ENCODE data around the gene IKZF2. TPM values are rescaled to one million over a fixed set of nuclear protein-coding genes. Genes with fewer than 3 reads are reported as not detected.

IKZF2 gene
- total RNA-seq, 1 experiment from 2014 or later = 14.2 TPM

DNA sequence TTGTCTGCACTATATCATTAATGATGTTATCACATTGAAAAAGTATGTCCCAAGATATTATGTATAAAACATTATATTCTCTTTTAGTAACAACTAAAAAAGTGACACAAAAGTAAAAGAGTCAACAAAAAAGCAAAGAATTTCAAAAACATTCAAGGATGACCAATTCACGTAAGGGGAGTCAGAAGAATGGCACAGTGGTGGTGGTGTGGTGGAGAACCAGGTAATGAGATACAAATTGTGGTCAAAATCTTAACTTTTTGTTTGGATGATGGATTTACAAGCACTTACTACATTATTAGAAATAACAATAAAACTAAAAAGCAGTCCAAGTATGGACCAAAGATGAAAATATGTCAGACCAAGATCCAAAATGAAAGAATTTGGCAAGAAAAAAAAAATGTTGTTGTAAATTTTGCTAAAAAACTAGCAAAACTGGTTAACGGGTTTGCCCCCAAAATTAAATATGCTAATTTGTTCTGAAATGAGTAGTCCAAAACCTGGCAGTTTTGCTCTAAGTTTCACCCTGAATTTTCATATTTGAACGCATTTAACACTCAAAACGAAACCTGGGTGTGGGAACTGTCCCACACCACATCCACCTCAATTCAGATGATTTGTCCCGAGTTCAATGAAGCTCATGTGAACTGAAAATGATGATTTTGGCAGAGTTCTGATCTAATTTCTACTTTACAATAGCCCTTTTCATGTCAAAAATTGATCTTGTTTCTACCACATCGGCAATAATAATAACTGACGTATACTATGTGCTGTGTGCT is 135.8 kb downstream of the IKZF2 start:
- H3K27me3 ChIP-seq (replicated peaks; ENCODE audit: control insufficient read depth, insufficient read depth, low read length) = no peaks in the 10 kb centered on the region
- Mint-ChIP-seq H3K4me3 (ENCODE audit: unreplicated experiment) (no peak overlapping the region), H3K4me1 (ENCODE audit: low read depth, unreplicated experiment) (no peaks in the 10 kb centered on the region), H3K27ac (ENCODE audit: unreplicated experiment) (no peak overlapping the region), H3K27me3 (ENCODE audit: insufficient read depth, unreplicated experiment) (no peaks in the 10 kb centered on the region), H3K36me3 (ENCODE audit: insufficient read depth, unreplicated experiment) (no peaks in the 10 kb centered on the region), H3K9me3 (ENCODE audit: unreplicated experiment) (no peaks in the 10 kb centered on the region)
- DNase-seq = no peak
- ChIA-PET POLR2A (no interaction called here), CTCF (no interaction called here)
- no peaks in the 10 kb centered on the region for H3K9me3 ChIP-seq
- H3K4me3 ChIP-seq (ENCODE audit: low read depth, low read length) = no peak overlapping the region
- no peaks in the 10 kb centered on the region for H3K4me1 ChIP-seq
- intact Hi-C loops (cut with micrococcal nuclease; ENCODE audit: unreplicated experiment) = no loop called here
- no peaks in the 10 kb centered on the region for H3K36me3 ChIP-seq (ENCODE audit: control insufficient read depth, insufficient read depth, low read length)
- BruUV-seq (replicated peaks) = no TSS peak
- TF ChIP-seq, protein P1, sequence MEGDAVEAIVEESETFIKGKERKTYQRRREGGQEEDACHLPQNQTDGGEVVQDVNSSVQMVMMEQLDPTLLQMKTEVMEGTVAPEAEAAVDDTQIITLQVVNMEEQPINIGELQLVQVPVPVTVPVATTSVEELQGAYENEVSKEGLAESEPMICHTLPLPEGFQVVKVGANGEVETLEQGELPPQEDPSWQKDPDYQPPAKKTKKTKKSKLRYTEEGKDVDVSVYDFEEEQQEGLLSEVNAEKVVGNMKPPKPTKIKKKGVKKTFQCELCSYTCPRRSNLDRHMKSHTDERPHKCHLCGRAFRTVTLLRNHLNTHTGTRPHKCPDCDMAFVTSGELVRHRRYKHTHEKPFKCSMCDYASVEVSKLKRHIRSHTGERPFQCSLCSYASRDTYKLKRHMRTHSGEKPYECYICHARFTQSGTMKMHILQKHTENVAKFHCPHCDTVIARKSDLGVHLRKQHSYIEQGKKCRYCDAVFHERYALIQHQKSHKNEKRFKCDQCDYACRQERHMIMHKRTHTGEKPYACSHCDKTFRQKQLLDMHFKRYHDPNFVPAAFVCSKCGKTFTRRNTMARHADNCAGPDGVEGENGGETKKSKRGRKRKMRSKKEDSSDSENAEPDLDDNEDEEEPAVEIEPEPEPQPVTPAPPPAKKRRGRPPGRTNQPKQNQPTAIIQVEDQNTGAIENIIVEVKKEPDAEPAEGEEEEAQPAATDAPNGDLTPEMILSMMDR (IDR thresholded peaks at IDR 0.05; ENCODE audit: insufficient read depth in 1 of 2, low read depth in 1 of 2, low read length in 1 of 2, severe bottlenecking in 1 of 2, unreplicated experiment in 1 of 2) = no peak

- Mint-ChIP-seq H3K27ac (ENCODE audit: unreplicated experiment) (no peak overlapping the region), H3K27me3 (ENCODE audit: insufficient read depth, unreplicated experiment) (no peaks in the 10 kb centered on the region), H3K36me3 (ENCODE audit: insufficient read depth, unreplicated experiment) (no peaks in the 10 kb centered on the region), H3K4me1 (ENCODE audit: low read depth, unreplicated experiment) (no peaks in the 10 kb centered on the region), H3K9me3 (ENCODE audit: unreplicated experiment) (no peaks in the 10 kb centered on the region), H3K4me3 (ENCODE audit: unreplicated experiment) (no peak overlapping the region)
- H3K36me3 ChIP-seq (ENCODE audit: control insufficient read depth, insufficient read depth, low read length) = no peaks in the 10 kb centered on the region
- intact Hi-C loops (cut with micrococcal nuclease; ENCODE audit: unreplicated experiment) = no loop called here
- no TSS peak for BruUV-seq (replicated peaks)
- H3K9me3 ChIP-seq = no peaks in the 10 kb centered on the region
- no peaks in the 10 kb centered on the region for H3K27me3 ChIP-seq (replicated peaks; ENCODE audit: control insufficient read depth, insufficient read depth, low read length)
- H3K4me3 ChIP-seq (ENCODE audit: low read depth, low read length) = no peak overlapping the region
- no peak for DNase-seq
- TF ChIP-seq, protein P1 (IDR thresholded peaks at IDR 0.05; ENCODE audit: insufficient read depth in 1 of 2, low read depth in 1 of 2, low read length in 1 of 2, severe bottlenecking in 1 of 2, unreplicated experiment in 1 of 2) = no peak
- ChIA-PET CTCF (no interaction called here), POLR2A (no interaction called here)
- no peaks in the 10 kb centered on the region for H3K4me1 ChIP-seq
Measured at GRCh38 chr2:213013979-213014378, 137.4 kb downstream of the IKZF2 start.

DNA sequence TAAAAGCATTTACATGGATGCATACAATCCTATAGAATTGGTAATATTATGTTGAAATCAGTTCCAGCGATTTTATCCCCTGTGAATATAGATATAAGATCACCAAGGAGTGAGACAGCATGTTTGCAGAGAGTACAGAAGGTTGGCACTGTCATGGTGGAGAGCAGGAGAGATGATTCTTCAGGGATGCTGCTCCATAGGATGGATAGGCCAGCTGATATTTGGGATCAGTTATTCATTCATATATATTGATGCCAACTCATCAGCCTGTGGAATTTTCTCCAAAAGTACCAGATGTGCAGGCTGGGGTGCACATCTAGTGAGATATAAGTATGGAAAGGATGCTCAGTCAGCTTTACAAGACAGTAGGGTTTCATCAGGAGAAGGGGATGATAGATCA is 139.9 kb downstream of the IKZF2 start:
- no peak overlapping the region for H3K4me3 ChIP-seq (ENCODE audit: low read depth, low read length)
- no peaks in the 10 kb centered on the region for H3K9me3 Mint-ChIP-seq (ENCODE audit: unreplicated experiment)
- no peaks in the 10 kb centered on the region; the same call in 1 of the 2 replicates for H3K36me3 ChIP-seq (ENCODE audit: control insufficient read depth, insufficient read depth, low read length)
- intact Hi-C loops (cut with micrococcal nuclease; ENCODE audit: unreplicated experiment) = no loop called here
- TF ChIP-seq, protein P1 (IDR thresholded peaks at IDR 0.05; ENCODE audit: insufficient read depth in 1 of 2, low read depth in 1 of 2, low read length in 1 of 2, severe bottlenecking in 1 of 2, unreplicated experiment in 1 of 2) = no peak
- no peaks in the 10 kb centered on the region for H3K9me3 ChIP-seq
- no peaks in the 10 kb centered on the region for H3K27me3 ChIP-seq (replicated peaks; ENCODE audit: control insufficient read depth, insufficient read depth, low read length)
- BruUV-seq (replicated peaks) = no TSS peak
- no peak for DNase-seq
- H3K27ac Mint-ChIP-seq (ENCODE audit: unreplicated experiment) = no peak overlapping the region
- H3K4me1 ChIP-seq = no peaks in the 10 kb centered on the region
- H3K4me3 Mint-ChIP-seq (ENCODE audit: unreplicated experiment) = no peak overlapping the region
- H3K4me1 Mint-ChIP-seq (ENCODE audit: low read depth, unreplicated experiment) = no peaks in the 10 kb centered on the region
- ChIA-PET POLR2A (no interaction called here), CTCF (no interaction called here)
- no peaks in the 10 kb centered on the region for H3K36me3 Mint-ChIP-seq (ENCODE audit: insufficient read depth, unreplicated experiment)
- no peaks in the 10 kb centered on the region for H3K27me3 Mint-ChIP-seq (ENCODE audit: insufficient read depth, unreplicated experiment)

Measured in Caco-2 (cell line).